Nephron (organoid): Measurements from ENCODE around the gene SYT2.

Experiments used
- H3K27ac Mint-ChIP-seq, 3 experiments: 2 replicates each; pipeline ENCODE4 v1.8.0; 2020; ENCODE audit warnings: mixed read lengths in 3 of 3, mild to moderate bottlenecking in 2 of 3, moderate library complexity in 1 of 3
- H3K27me3 Mint-ChIP-seq: 2 replicates; pipeline ENCODE4 v1.8.0; 2021; ENCODE audit warnings: low read depth, mild to moderate bottlenecking, moderate library complexity, mixed read lengths
- H3K36me3 Mint-ChIP-seq: 2 replicates; pipeline ENCODE4 v1.8.0; 2020; ENCODE audit warnings: low read depth, mixed read lengths
- H3K4me1 Mint-ChIP-seq: 2 replicates; pipeline ENCODE4 v1.8.0; 2020; ENCODE audit warnings: mixed read lengths
- H3K4me3 Mint-ChIP-seq, 3 experiments: 2 replicates each; pipeline ENCODE4 v1.8.0; 2020; ENCODE audit warnings: mild to moderate bottlenecking in 3 of 3, mixed read lengths in 3 of 3, moderate library complexity in 2 of 3
- H3K9me3 Mint-ChIP-seq: 2 replicates; pipeline ENCODE4 v1.8.0; 2020; ENCODE audit warnings: mixed read lengths
- CTCF ChIP-seq, 3 experiments: fragments of 200-600 bp; sonication (generic); IDR thresholded peaks; one replicate each; pipeline ENCODE4 v1.5.0; 2021; ENCODE audit warnings: antibody characterized with exemption in 3 of 3; ENCODE audit not compliant: unreplicated experiment in 3 of 3

Gene SYT2

GRCh38 chr1:202593845-202594244, 116.4 kb downstream of the SYT2 start:
- peak overlapping the region in 1 of 3 experiments; percentile 28 for H3K27ac Mint-ChIP-seq
- H3K4me3 Mint-ChIP-seq: no peak overlapping the region
- peaks cover 34% of the 10 kb centered on the region for H3K36me3 Mint-ChIP-seq
- H3K4me1 Mint-ChIP-seq: peaks cover 24% of the 10 kb centered on the region
- no peaks in the 10 kb centered on the region for H3K9me3 Mint-ChIP-seq
- TF ChIP-seq CTCF (IDR thresholded peaks at IDR 0.05; ENCODE audit: unreplicated experiment in 3 of 3): no peak
- no peaks in the 10 kb centered on the region for H3K27me3 Mint-ChIP-seq

DNA sequence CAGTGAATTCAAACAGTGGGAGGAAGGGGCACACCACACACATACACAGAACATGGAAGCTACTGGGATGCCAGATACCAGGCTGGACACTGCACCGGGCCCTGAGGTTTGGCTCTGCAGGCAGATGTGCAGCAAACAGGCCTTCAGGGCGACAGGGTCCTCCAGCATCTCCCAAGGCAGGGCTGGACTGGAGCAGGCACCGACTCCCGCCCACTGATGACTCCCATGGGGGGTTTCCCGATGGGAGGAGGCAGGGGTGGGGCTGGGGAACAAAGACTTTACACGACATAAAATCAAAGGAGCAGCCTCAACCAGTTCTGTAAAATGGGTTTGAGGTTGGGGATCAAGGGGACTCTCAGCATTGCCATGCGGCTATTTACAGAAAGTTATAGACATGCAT, 118.1 kb downstream of the SYT2 start:
- Mint-ChIP-seq H3K27ac (no peak overlapping the region), H3K27me3 (no peaks in the 10 kb centered on the region), H3K36me3 (peaks cover 24% of the 10 kb centered on the region), H3K9me3 (no peaks in the 10 kb centered on the region), H3K4me3 (no peak overlapping the region), H3K4me1 (peaks cover 41% of the 10 kb centered on the region)
- TF ChIP-seq CTCF (IDR thresholded peaks at IDR 0.05; ENCODE audit: unreplicated experiment in 3 of 3): no peak

DNA sequence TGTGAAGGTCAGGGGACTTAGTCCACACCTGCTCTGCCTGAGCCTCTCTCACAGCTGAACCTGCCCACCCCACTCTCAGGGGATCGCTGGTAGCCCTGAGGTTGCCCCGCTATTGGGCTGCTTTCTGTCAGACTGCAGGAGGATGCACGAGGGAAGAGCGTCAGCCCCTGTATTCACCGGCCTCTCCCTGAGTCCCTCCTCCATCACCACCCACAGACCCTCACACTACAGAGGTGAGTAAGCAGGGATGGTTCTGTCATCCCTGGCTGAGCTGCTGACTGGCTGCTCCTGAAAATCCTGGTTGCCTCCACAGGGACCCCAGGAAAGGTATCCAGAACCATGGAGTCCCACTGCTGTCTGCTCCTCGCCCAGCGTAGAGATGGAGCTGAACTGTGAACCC, 118.7 kb downstream of the SYT2 start:
- TF ChIP-seq CTCF (IDR thresholded peaks at IDR 0.05; ENCODE audit: unreplicated experiment in 3 of 3): no peak
- Mint-ChIP-seq H3K27me3 (no peaks in the 10 kb centered on the region), H3K27ac (peak overlapping the region in 1 of 3 experiments; percentile 78), H3K4me1 (peaks cover 48% of the 10 kb centered on the region), H3K36me3 (peaks cover 23% of the 10 kb centered on the region), H3K9me3 (no peaks in the 10 kb centered on the region), H3K4me3 (no peak overlapping the region)

DNA sequence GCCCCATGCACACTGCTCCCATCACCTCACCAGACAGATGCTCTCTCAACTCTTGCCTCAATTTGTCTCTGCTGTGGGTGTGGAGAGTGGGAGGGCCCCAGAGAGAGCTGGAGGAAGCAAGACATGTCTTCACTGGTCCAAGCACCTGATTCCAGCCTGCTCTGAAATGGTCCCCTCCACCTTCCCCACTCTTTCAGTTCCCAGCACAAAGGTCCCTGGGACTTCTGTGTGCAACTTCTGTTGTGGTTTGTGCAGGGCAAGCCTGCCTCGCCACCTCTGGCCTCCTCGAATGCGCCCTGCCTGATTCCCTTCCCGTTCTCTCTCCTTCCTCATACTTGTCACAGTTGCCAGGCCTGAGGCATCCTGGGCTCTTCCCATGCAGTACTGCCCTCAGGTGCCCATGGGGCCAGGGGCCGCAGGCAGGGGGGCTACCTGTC, 119.3 kb downstream of the SYT2 start:
- no peak overlapping the region for H3K4me3 Mint-ChIP-seq
- peak overlapping the region; percentile 6 to 95 (median 78) for H3K27ac Mint-ChIP-seq
- H3K9me3 Mint-ChIP-seq: no peaks in the 10 kb centered on the region
- peaks cover 53% of the 10 kb centered on the region for H3K4me1 Mint-ChIP-seq
- H3K36me3 Mint-ChIP-seq: peaks cover 19% of the 10 kb centered on the region
- TF ChIP-seq CTCF (IDR thresholded peaks at IDR 0.05; ENCODE audit: unreplicated experiment in 3 of 3): no peak
- H3K27me3 Mint-ChIP-seq: no peaks in the 10 kb centered on the region

DNA sequence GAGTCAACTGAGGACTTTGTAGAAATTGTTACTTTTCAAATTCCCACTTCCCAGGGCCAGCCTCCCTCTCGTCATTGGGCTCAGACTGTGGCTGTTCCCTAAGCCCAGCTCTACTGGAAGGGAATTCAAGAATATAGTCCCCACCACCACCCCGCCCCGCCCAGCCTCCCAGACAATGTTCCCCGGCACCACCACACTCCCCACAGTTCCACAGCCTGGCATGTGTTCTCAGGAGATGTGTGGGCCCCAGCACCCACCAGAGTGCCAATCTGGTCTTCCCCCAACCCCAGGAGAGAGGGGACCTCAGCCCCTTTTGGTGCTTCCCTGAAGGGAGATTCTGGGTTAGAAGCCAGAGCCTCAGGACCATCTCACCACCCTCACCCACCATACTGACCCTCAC, 120.1 kb downstream of the SYT2 start:
- Mint-ChIP-seq H3K9me3 (no peaks in the 10 kb centered on the region), H3K4me1 (peaks cover 58% of the 10 kb centered on the region), H3K27me3 (no peaks in the 10 kb centered on the region), H3K27ac (peak overlapping the region; percentile 95 to 98 (median 96)), H3K4me3 (no peak overlapping the region), H3K36me3 (peaks cover 11% of the 10 kb centered on the region)
- no peak for TF ChIP-seq CTCF (IDR thresholded peaks at IDR 0.05; ENCODE audit: unreplicated experiment in 3 of 3)

DNA sequence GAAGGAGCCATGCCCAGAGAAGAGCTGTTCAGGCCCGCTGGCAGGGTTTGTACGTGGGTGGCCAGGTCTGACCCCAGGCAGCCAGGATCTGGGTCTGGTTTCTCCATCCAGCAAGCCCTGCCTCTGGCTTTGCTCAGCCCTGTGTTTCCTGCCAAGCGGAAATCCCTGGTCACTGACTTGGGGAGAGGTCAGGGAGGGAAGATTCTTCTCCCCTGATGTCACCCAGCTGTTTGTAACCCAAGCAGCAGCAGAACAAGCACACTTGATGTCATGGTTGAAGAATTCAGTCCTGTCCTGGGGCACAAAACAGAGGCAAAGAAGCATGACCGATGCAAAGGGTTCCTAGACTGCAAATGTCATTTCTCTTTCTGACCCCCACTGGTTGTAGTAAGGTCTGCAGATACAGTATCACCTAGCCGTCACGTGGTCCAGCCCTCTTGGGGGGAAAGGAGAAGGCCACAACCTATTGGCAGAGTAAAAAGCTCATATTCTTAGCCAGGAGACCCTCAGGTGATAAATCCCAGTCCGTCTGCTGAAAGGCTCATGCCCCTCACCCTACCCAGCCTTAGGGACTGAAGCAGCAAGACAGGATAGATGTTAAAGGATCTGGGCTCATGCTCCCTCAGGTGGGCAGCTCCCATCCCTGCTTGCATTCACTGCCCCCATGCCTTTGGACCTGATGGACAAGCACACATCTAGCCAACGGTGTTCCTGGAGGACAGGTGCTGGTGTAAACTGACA, 120.9 kb downstream of the SYT2 start:
- Mint-ChIP-seq H3K36me3 (peaks cover 4% of the 10 kb centered on the region), H3K4me3 (peak overlapping the region in 2 of 3 experiments; percentile 16 to 46), H3K27ac (peak overlapping the region; percentile 95 to 98 (median 96)), H3K27me3 (peaks cover 5% of the 10 kb centered on the region), H3K9me3 (no peaks in the 10 kb centered on the region), H3K4me1 (peaks cover 62% of the 10 kb centered on the region)
- TF ChIP-seq CTCF (IDR thresholded peaks at IDR 0.05; ENCODE audit: unreplicated experiment in 3 of 3): no peak
